CD14-positive monocyte (primary cell): ENCODE data around the gene ZNF470. TPM values are rescaled to one million over a fixed set of nuclear protein-coding genes. Genes with fewer than 3 reads are reported as not detected.

Experiments
- DNase-seq, 3 donors: peaks; one replicate each; pipeline ENCODE4 v3.0.0-alpha.2; 2011 to 2022
- H2AFZ ChIP-seq: 2 replicates; pipeline ENCODE4 v1.6.0; 2012; ENCODE audit warnings: mild to moderate bottlenecking, low read depth, low read length, inconsistent platforms; ENCODE audit not compliant: insufficient read depth, poor library complexity, severe bottlenecking
- H3K27ac ChIP-seq, 2 donors: 1 replicate in 1 of 2; 2 replicates in 1 of 2; pipeline ENCODE4 v1.5.1; 2012 to 2013; ENCODE audit warnings: low read length in 2 of 2, control low read depth in 1 of 2, inconsistent platforms in 1 of 2, low read depth in 1 of 2, mild to moderate bottlenecking in 1 of 2
- H3K27me3 ChIP-seq, 2 donors: one replicate each; pipeline versions ENCODE4 v1.6.0 to v1.6.1; 2011 to 2013; ENCODE audit warnings: low read length in 2 of 2; ENCODE audit not compliant: control insufficient read depth in 2 of 2, insufficient read depth in 2 of 2
- H3K36me3 ChIP-seq, 2 donors: replicated peaks in 1 of 2; 1 replicate in 1 of 2; 2 replicates in 1 of 2; pipeline versions ENCODE4 v1.5.1 to v1.6.1; 2012 to 2013; ENCODE audit warnings: low read length in 2 of 2, control low read depth in 1 of 2, inconsistent platforms in 1 of 2, mild to moderate bottlenecking in 1 of 2; ENCODE audit not compliant: insufficient read depth in 2 of 2, control insufficient read depth in 1 of 2
- H3K4me1 ChIP-seq, 2 donors: 1 replicate in 1 of 2; 2 replicates in 1 of 2; pipeline versions ENCODE4 v1.5.1 to v1.6.1; 2012 to 2013; ENCODE audit warnings: low read length in 2 of 2, control low read depth in 1 of 2, inconsistent platforms in 1 of 2, mild to moderate bottlenecking in 1 of 2, moderate library complexity in 1 of 2; ENCODE audit not compliant: insufficient read depth in 2 of 2, control insufficient read depth in 1 of 2
- H3K4me2 ChIP-seq: replicated peaks from 2 replicates; pipeline ENCODE3; 2012; ENCODE audit warnings: low read length, moderate library complexity, mild to moderate bottlenecking; ENCODE audit not compliant: poor library complexity, severe bottlenecking; ENCODE audit errors: extremely low read depth
- H3K4me3 ChIP-seq, 3 experiments: fragments of 200-600 bp in 1 of 3; sonication (generic) in 1 of 3; replicated peaks in 1 of 3; 1 replicate in 2 of 3; 2 replicates in 1 of 3; pipeline ENCODE4 v1.5.1; 2011 to 2013; ENCODE audit warnings: low read length in 3 of 3, mild to moderate bottlenecking in 3 of 3, control low read depth in 2 of 3, low read depth in 2 of 3, inconsistent platforms in 1 of 3, moderate library complexity in 1 of 3
- H3K79me2 ChIP-seq: 2 replicates; pipeline ENCODE4 v1.6.0; 2012; ENCODE audit warnings: mild to moderate bottlenecking, control low read depth, inconsistent platforms, low read length, moderate library complexity; ENCODE audit not compliant: insufficient read depth
- H3K9ac ChIP-seq: 2 replicates; pipeline ENCODE4 v1.6.0; 2017; ENCODE audit warnings: low read length, mild to moderate bottlenecking; ENCODE audit not compliant: insufficient read depth, poor library complexity, severe bottlenecking
- H3K9me3 ChIP-seq, 2 donors: replicated peaks in 1 of 2; 1 replicate in 1 of 2; 2 replicates in 1 of 2; pipeline versions ENCODE4 v1.5.1 to v1.6.1; 2012 to 2013; ENCODE audit warnings: low read length in 2 of 2, control low read depth in 1 of 2; ENCODE audit not compliant: control insufficient read depth in 1 of 2, insufficient read depth in 1 of 2
- H4K20me1 ChIP-seq: 2 replicates; pipeline ENCODE4 v1.6.0; 2012; ENCODE audit warnings: mild to moderate bottlenecking, low read length, control low read depth, moderate library complexity; ENCODE audit not compliant: insufficient read depth
- H3K27ac Mint-ChIP-seq, 7 donors: one replicate each; pipeline ENCODE4 v1.8.0; 2020; ENCODE audit warnings: mild to moderate bottlenecking in 7 of 7, mixed read lengths in 7 of 7, moderate library complexity in 6 of 7, inconsistent platforms in 2 of 7
- H3K27me3 Mint-ChIP-seq, 3 donors: one replicate each; pipeline ENCODE4 v1.8.0; 2021 to 2022; ENCODE audit warnings: low read depth in 3 of 3, mild to moderate bottlenecking in 3 of 3, mixed read lengths in 3 of 3, moderate library complexity in 3 of 3, inconsistent platforms in 1 of 3
- H3K36me3 Mint-ChIP-seq, 2 donors: one replicate each; pipeline ENCODE4 v1.8.0; 2020; ENCODE audit warnings: mixed read lengths in 2 of 2, inconsistent platforms in 1 of 2, mild to moderate bottlenecking in 1 of 2
- H3K4me1 Mint-ChIP-seq: one replicate; pipeline ENCODE4 v1.8.0; 2020; ENCODE audit warnings: mild to moderate bottlenecking, mixed read lengths
- H3K4me3 Mint-ChIP-seq, 2 donors: one replicate each; pipeline ENCODE4 v1.8.0; 2020; ENCODE audit warnings: mild to moderate bottlenecking in 2 of 2, mixed read lengths in 2 of 2, moderate library complexity in 1 of 2
- H3K9me3 Mint-ChIP-seq, 7 donors: one replicate each; pipeline ENCODE4 v1.8.0; 2020 to 2022; ENCODE audit warnings: mixed read lengths in 7 of 7, mild to moderate bottlenecking in 6 of 7, moderate library complexity in 6 of 7, inconsistent platforms in 2 of 7
- CTCF ChIP-seq: fragments of 200-600 bp; IDR thresholded peaks from one replicate; pipeline ENCODE4 v1.8.0; 2022; ENCODE audit warnings: antibody characterized with exemption, mild to moderate bottlenecking
- WGBS: methylation state at CpG from one replicate; pipeline ENCODE4 v1.1.5; 2013; ENCODE audit warnings: missing lambda C conversion rate; ENCODE audit not compliant: insufficient coverage; 5-methylcytosine and 5-hydroxymethylcytosine counted together
- intact Hi-C, 2 donors: fragments of 100-400 bp; cut with micrococcal nuclease; formaldehyde crosslinking; loops; one replicate each; pipeline versions ENCODE4 v1.15.0 to v1.15.1; 2023
- polyA plus RNA-seq, 3 donors: library from polyadenylated mRNA; depleted of rRNA in 1 of 3; unstranded in 2 of 3; stranded (reverse) in 1 of 3; fragments of 300-500 nt in 2 of 3; fragments of >200 nt in 1 of 3; fragmentation: Illumina TruSeq in 2 of 3; gene quantifications; 1 replicate in 2 of 3; 2 replicates in 1 of 3; pipeline ENCODE4 v1.2.3, GENCODE V29; 2012 to 2021

ZNF470 gene
- polyA plus RNA-seq, 3 donors = 0.31 to 0.81 (median 0.40) TPM

GRCh38 chr19:56538761-56539263, 28.5 kb upstream of the ZNF470 start, which contains the start of gene ZFP28:
Gene ZFP28 (plus strand): TSS chr19:56538948. CDS start chr19:56539019, 71 bp downstream.
- TF ChIP-seq CTCF = no peak
- H3K27ac ChIP-seq = peak within 1 kb of the TSS; percentile 76 to 85
- WGBS = under 1% methylated on average over 47 of the region's 65 CpGs
- peaks cover 63 to 84% of the 10 kb centered on the region in 2 donors for H3K9me3 ChIP-seq
- peak within 1 kb of the TSS; percentile 61 for H3K9ac ChIP-seq
- Mint-ChIP-seq H3K9me3 (peaks cover 48 to 79% (median 70%) of the 10 kb centered on the region in 7 donors), H3K27ac (peak within 1 kb of the TSS; percentile 79 to 95 (median 91)), H3K27me3 (peaks cover 0 to 5% (median 0%) of the 10 kb centered on the region in 3 donors), H3K4me1 (peaks cover 15% of the 10 kb centered on the region), H3K36me3 (peaks cover 16 to 38% of the 10 kb centered on the region in 2 donors), H3K4me3 (peak within 1 kb of the TSS; percentile 84 to 91)
- no peaks in the 10 kb centered on the region for H3K79me2 ChIP-seq
- no peak for DNase-seq
- peak within 1 kb of the TSS; percentile 86 for H3K4me2 ChIP-seq
- H2AFZ ChIP-seq = peak within 1 kb of the TSS; percentile 96
- H3K4me3 ChIP-seq = peak within 1 kb of the TSS; percentile 68 to 95 (median 84)
- intact Hi-C loops = loop anchor here in 1 of 2 donors (10.0 kb wide), 1 partner anchor 134 kb away; the partner anchor contains the start of gene ZNF583
- no peaks in the 10 kb centered on the region for H3K27me3 ChIP-seq
- no peaks in the 10 kb centered on the region for H3K36me3 ChIP-seq
- H3K4me1 ChIP-seq = peaks cover 14 to 17% of the 10 kb centered on the region in 2 donors
- no peaks in the 10 kb centered on the region for H4K20me1 ChIP-seq

GRCh38 chr19:56543776-56544175, 23.5 kb upstream of the ZNF470 start:
- Histone ChIP-seq H3K4me3 (no peak overlapping the region), H3K36me3 (peaks cover 2 to 33% of the 10 kb centered on the region in 2 donors), H3K4me1 (peaks cover 6 to 8% of the 10 kb centered on the region in 2 donors), H4K20me1 (no peaks in the 10 kb centered on the region), H3K27me3 (no peaks in the 10 kb centered on the region), H3K27ac (no peak overlapping the region), H3K79me2 (no peaks in the 10 kb centered on the region), H3K4me2 (no peak overlapping the region), H3K9ac (no peak overlapping the region), H3K9me3 (peaks cover 77 to 94% of the 10 kb centered on the region in 2 donors), H2AFZ (no peak overlapping the region)
- Mint-ChIP-seq H3K4me1 (peaks cover 7% of the 10 kb centered on the region), H3K27ac (no peak overlapping the region), H3K4me3 (no peak overlapping the region), H3K27me3 (peaks cover 0 to 5% (median 0%) of the 10 kb centered on the region in 3 donors), H3K36me3 (peaks cover 22 to 49% of the 10 kb centered on the region in 2 donors), H3K9me3 (peaks cover 43 to 82% (median 69%) of the 10 kb centered on the region in 7 donors)
- intact Hi-C loops = no loop called here
- no peak for DNase-seq
- no peak for TF ChIP-seq CTCF
- no CpG with 5 or more reads among the region's 2 CpGs for WGBS
